ENCODE measurements around the gene SLITRK6.

The SLITRK6 gene

DNA sequence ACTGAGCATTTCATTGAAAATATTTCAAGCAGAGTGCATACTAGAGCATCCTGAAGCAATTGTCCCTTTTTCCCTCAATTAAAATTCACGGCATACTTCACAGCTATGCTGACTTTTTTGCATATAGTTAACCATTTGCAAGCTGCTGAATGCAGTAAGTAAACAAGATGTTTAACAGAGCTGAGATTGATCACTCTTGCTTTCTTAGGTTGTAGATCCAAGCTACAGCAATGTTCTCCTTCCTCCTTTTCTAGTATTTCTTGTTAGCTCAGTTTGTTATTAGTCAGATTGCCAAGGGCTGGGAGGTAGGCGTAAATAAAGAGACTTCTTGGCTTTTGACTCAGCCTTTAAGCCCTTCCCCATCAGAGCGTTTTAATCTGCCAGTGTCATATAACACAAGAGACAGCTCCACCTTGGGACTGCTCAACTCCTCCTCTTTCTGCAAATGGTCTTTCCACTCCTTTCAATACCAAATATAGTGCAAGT lies at the start of gene SLITRK6:
TSS of gene SLITRK6 (minus strand) at position 323 of the 486 bp plus-strand sequence. CDS start 2,911 bp downstream, outside the sequence.
- peak; percentile 64 for DNase-seq (ENCODE audit: low read depth, low spot score)

DNA sequence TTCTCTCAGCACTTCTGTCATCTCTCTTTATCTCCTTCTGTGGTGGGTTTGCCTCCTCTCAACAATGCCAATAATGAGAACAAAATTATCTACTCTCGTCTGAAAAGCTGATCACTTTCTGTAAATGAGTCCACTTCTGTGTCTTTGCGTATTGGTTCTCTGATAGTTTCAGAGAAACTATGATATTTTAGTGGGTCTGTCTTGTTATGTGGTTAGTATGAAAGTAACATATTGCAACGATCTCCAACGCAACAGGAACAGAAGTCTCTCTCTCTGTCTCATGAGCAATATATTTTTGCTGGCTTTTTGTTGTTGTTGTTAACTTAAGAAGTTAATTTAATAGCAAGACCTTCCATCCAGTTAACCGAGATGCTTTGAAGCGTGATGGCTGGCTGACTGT lies 47.8 kb upstream of the SLITRK6 start:
- DNase-seq (ENCODE audit: low read depth, low spot score), result no peak

DNA sequence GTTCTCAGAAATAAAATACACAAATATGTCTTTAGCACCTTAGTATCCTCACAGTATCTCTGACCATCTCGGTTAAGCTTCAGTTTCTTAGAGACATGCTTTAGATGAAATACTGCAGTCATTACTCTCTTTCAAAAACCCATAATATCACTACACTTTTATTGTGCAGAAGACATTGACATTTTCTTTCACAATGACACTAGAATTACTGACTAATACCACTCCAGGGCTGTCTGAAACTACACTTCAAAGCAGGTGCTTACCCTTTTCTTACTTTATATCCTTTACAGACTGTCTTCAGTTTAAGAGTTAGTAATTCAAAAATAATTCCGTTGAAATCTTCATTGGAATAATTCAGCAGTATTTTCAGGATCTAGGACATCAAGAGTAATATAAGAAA lies 42.2 kb upstream of the SLITRK6 start:
- no peak for DNase-seq (ENCODE audit: low read depth, low spot score)

DNA sequence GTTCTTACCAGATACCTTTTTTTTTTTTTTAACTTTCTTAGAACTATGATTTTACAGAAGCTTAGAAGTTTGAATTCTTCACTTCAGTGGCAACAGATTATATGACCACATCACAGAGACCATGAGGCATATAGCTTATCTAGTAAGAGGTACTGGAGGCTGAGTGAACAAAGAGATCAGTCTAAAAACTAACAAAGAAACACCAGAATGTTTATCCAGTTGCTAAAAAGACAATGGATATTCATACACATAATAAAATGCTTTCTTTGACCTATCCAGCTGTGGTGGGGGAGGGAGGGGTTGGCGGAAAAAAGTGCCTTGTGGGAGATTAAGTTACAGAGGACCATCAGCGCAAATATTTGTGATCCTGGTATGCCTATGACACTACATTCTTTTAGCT lies 34.7 kb upstream of the SLITRK6 start:
- DNase-seq (ENCODE audit: low read depth, low spot score), result no peak

GRCh38 chr13:85828094-85828684 lies 29.0 kb upstream of the SLITRK6 start:
- DNase-seq (ENCODE audit: low read depth, low spot score), result no peak

DNA sequence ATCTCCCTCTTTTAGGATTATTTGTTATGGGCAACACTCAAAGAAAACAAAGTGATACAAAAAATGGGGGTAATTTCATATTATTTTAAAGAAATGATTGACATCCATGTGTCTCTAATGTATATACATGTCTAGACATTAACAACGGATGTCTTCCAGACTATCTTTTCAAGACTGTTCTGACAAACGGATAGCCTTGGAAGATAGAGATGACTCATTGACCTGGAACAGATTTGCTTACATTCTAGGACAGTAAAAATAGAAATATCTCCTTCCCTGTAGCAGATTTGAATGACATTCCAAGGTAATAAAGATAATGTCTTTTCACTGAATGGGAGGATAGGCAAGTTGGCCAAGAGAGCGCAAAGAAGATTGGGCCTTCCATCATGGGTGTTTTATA lies 26.2 kb upstream of the SLITRK6 start:
- no peak for DNase-seq (ENCODE audit: low read depth, low spot score)

DNA sequence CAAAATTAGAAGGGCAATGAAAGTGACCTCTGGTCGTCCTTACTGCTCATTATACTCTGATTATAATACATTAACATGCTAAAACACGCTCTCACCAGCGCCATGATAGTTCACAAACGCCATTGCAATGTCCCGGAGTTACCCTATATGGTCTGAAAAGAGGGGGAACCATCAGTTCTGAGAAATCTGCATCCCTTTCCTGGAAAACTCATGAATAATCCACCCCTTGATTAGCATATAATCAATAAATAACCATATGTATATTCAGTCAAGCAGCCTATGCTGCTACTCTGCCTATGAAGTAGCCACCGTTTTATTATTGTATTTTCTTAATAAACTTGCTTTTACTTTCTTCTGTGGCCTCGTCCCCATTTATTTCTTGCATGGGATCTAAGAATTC lies 24.6 kb upstream of the SLITRK6 start:
- no peak for DNase-seq (ENCODE audit: low read depth, low spot score)

DNA sequence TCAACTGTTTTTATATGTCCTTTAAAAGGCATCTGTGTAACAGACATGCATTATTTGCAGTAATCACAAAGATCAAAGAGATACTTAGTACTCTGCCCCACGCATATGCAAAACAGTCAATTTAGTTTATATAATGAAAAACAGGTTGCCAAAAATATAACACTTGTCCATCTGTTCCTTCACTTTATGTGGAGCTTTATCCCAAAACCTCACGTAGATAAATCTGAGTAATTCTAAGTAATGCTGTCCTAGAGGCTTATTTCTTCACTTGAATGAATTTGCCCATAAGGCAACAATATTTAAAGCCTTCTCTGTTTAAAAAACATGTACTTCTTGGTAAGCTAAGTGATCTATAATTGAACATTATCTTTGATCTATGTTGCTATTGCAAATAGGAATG lies 20.3 kb upstream of the SLITRK6 start:
- DNase-seq (ENCODE audit: low read depth, low spot score), result no peak

GRCh38 chr13:85816413-85816812 lies 17.2 kb upstream of the SLITRK6 start:
- DNase-seq (ENCODE audit: low read depth, low spot score), result no peak

DNA sequence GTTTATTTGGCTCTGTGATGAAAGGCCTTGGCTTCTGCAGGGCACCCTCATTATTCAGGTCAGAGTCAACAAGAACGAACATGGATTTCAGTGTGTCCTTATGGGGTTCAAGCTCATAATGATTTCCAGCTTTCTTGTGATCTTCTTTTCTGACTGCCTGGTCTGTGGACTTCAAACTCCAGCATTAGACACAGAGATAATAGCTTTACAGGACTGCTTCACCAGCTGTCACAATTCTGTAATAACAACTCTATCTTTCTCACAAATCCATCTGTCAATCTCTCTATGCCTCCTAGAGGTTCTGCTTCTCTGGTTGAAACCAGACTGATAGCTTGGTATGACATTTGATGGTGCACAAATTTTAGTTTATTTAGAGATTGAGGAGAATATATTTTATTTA lies 13.1 kb upstream of the SLITRK6 start:
- no peak for DNase-seq (ENCODE audit: low read depth, low spot score)

- no peak for DNase-seq (ENCODE audit: low read depth, low spot score)
Observed at GRCh38 chr13:85808811-85809210, 9.6 kb upstream of the SLITRK6 start.

DNA sequence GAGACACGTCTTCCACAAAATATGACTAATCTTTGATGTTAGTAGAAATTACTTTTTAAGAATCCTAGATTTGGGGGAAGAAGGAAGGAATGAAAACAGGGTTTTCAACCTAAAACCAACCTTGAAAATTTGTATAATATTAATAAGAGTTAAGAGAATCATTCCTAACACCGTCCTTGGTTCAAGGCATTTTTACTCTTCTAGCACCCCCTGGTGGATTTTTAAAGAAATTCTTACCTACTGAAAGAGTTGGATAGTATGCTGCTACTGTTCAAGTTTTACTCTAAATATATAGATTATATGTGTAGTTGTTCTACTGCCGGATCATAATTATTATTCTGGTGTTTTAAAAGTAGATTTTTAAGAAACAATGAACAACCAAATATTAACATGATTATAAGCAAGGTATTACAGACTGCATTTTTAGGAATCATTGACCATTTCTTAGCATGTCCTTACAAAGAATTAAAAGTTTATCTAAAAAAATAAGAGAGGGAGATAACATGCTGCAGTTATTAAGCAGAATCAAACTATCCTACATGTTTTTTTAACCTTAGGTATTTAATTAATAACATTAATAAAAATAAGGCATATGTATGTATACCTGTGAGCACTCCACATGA lies 7.4 kb upstream of the SLITRK6 start:
- DNase-seq (ENCODE audit: low read depth, low spot score), result no peak

- no peak for DNase-seq (ENCODE audit: low read depth, low spot score)
Observed at GRCh38 chr13:85798556-85798955, 663 bp downstream of the SLITRK6 start.

GRCh38 chr13:85797311-85797710 lies 1.9 kb downstream of the SLITRK6 start:
- no peak for DNase-seq (ENCODE audit: low read depth, low spot score)

DNA sequence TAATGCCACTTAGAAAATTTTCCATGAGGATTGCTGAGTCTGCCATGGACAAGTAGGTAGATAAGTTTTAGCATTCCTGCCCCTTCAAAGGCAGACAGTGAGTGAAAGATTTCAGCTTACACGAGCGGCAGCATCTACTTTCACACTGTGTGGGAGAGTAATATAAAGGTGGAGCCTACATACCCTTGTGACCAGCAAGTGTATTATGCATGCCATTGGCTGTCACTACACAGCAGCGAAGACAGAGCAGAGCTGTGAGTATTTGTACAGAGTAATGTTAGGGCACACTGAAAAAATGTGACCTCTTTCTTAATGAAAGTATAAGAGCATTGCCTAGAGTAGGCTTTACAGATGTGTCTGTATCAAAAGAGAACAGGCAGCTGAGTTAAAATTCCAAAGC lies 14.0 kb downstream of the SLITRK6 start:
- no peak for DNase-seq (ENCODE audit: low read depth, low spot score)

DNA sequence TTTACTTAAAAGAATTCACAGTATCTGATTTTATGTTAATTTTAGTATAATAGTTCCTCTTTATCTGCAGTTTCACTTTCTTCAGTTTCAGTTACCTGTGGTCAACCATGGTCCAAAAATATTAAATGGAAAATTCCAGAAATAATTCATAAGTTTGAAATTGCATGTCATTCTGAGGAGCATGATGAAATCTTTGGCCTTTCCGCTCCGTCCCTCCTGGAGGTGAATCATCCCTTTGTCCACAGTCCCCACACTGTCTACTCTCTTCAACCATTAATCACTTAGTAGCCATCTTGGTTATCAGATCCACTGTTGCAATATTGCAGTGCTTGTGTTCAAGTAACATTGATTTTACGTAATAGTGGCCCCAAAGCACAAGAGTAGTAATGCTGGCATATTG lies 26.9 kb downstream of the SLITRK6 start:
- no peak for DNase-seq (ENCODE audit: low read depth, low spot score)

DNA sequence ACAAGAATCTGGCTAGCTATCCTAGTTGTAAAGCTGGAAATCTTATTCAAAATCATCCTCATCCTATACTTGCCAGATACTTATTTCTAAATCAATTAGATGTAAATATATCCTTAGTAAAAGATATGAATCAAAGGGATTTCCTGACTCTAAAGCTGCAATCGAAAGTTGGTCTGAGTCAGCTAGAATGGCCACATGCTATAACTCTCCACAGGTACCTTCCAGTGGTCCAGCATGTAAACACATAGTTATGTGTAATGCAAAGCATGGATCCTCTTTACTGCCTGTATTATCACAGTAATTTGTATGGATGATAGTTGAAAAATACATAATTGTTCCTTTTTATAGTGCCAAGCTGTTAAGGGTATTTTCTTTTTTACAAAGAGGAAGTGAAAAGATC lies 27.4 kb downstream of the SLITRK6 start:
- no peak for DNase-seq (ENCODE audit: low read depth, low spot score)

DNA sequence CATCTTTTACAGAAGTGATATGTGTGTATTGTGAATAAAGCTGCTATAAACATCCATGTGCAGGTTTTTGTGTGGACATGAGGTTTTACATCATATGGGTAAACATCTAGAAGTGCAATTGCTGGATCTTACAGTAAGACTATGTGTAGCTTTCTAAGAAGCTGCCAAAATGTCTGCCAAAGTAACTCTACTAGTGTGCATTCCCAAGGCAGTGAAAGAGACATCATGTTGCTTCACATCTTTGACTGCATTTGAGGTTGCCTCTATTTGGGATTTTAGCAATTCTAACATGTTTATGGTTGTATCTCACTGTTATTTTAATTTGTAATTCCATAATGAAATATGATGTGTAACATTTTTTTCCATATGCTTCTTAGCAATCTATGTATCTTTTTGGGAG lies 30.3 kb downstream of the SLITRK6 start:
- no peak for DNase-seq (ENCODE audit: low read depth, low spot score)

DNA sequence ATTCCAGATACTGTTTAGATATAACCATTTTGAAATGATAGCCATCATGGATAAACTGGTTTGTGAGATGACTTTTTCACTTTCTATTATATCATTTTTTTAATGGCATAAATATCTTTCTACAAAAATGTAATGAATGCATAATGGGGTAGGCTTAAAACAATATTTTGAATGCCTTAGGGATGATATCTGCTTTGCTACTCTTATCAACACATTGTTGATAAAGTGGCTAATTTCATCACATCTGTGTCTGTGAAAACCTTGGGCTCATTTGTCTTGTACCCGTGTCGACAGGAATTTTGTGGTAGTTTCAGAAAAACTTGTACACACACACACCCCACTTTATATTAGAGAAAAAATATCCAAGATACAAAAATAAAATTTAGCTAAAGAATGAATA lies 44.1 kb downstream of the SLITRK6 start:
- DNase-seq (ENCODE audit: low read depth, low spot score), result no peak

- DNase-seq (ENCODE audit: low read depth, low spot score), result peak; percentile 35
Observed at GRCh38 chr13:85743201-85743770, 55.9 kb downstream of the SLITRK6 start.
